Mammary epithelial cell (primary cell): ENCODE measurements around the gene C19orf73.

ENCODE experiments used
- CTCF ChIP-seq, 2 donors: IDR thresholded peaks in 1 of 2; conservative IDR thresholded peaks in 1 of 2; 2 replicates each; pipeline ENCODE4 v1.5.1; 2011 to 2012; ENCODE audit warnings: inconsistent platforms in 2 of 2, low read length in 2 of 2, mild to moderate bottlenecking in 2 of 2, control low read depth in 1 of 2, low read depth in 1 of 2; ENCODE audit not compliant: insufficient read depth in 1 of 2; ENCODE audit errors: extremely low read depth in 1 of 2
- EZH2 ChIP-seq: IDR thresholded peaks from 2 replicates; pipeline ENCODE4 v1.6.1; 2012; ENCODE audit warnings: low read length, inconsistent platforms, borderline replicate concordance

DNA sequence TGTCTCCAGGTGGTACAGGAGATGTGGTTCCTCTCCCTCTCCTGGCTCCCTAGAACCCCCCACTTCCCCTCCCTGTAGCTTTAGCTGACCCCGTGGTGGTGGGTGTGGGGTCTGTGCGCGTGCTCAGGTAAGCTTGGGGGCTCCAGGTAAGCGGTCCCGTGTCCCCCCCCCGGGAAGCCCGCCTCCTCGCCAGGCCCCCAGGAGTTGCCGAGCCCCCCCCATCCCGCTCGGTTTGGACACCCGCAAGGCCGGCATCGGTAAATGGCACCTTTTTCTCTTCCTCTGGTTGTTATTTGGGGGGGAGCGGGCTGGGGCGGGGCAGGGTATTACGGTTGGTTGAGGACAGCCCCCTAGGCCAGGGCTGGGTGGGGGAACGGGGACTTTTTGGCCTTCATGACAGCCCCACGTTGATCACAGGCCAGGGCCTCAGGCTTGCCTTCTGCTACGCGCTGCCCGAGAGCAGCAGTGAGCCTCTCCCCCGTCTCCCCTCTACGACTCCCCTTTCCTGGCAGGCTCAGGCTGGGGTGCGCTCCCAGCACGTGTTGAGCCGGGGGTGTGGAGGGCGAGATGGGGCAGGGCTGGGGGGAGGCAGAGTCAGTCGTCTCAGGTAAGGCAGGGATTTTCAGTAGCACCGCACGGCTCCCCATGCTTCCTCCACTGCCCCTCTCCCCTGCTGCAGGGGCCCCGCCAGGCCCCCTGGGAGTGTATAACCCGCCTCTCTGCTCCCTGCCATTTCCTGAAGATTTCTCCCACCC lies 15.4 kb downstream of the C19orf73 start:
- TF ChIP-seq CTCF (conservative IDR thresholded peaks at IDR 0.05 in 1 of 2, IDR thresholded peaks at IDR 0.05 in 1 of 2; ENCODE audit: extremely low read depth in 1 of 2, insufficient read depth in 1 of 2, low read depth in 1 of 2, low read length in 2 of 2) (no peak), EZH2 (no peak)
